Sigmoid colon (tissue), 7 donors: ENCODE data around the gene DCAKD. TPM values are rescaled to one million over a fixed set of nuclear protein-coding genes. Genes with fewer than 3 reads are reported as not detected.

ENCODE experiments used
- DNase-seq: peaks from one replicate; pipeline ENCODE4 v3.0.0-alpha.2; 2019
- H3K27ac ChIP-seq, 4 donors: fragments of 200-600 bp; sonication (generic); one replicate each; pipeline ENCODE4 v1.5.1; 2016 to 2019; ENCODE audit warnings: mild to moderate bottlenecking in 1 of 4
- H3K27me3 ChIP-seq, 3 donors: fragments of 200-600 bp; sonication (generic); one replicate each; pipeline ENCODE4 v1.5.1; 2019; ENCODE audit warnings: mild to moderate bottlenecking in 1 of 3
- H3K36me3 ChIP-seq, 4 donors: fragments of 200-600 bp; sonication (generic); one replicate each; pipeline ENCODE4 v1.5.1; 2016 to 2019
- H3K4me1 ChIP-seq, 4 donors: fragments of 200-600 bp; sonication (generic); one replicate each; pipeline ENCODE4 v1.5.1; 2017 to 2019
- H3K4me3 ChIP-seq, 4 donors: fragments of 200-600 bp; sonication (generic); one replicate each; pipeline ENCODE4 v1.5.1; 2017 to 2019; ENCODE audit warnings: mild to moderate bottlenecking in 2 of 4, moderate library complexity in 1 of 4
- H3K9me3 ChIP-seq, 4 donors: fragments of 200-600 bp in 3 of 4; sonication (generic) in 3 of 4; one replicate each; pipeline versions ENCODE4 v1.5.1 to v1.6.1; 2013 to 2019
- CTCF ChIP-seq, 4 experiments: fragments of 450-650 bp in 3 of 4; fragments of 200-600 bp in 1 of 4; IDR thresholded peaks; one replicate each; pipeline ENCODE4 v1.5.1; 2016 to 2019; ENCODE audit warnings: antibody characterized with exemption in 4 of 4, mild to moderate bottlenecking in 3 of 4, moderate library complexity in 2 of 4
- EP300 ChIP-seq, 4 donors: sonication (generic); formaldehyde crosslinking; IDR thresholded peaks; one replicate each; pipeline ENCODE4 v1.6.1; 2017; ENCODE audit warnings: antibody characterized with exemption in 4 of 4
- POLR2A ChIP-seq, 2 donors: fragments of 450-650 bp; IDR thresholded peaks; one replicate each; pipeline ENCODE4 v1.6.1; 2016; ENCODE audit warnings: antibody characterized with exemption in 2 of 2, mild to moderate bottlenecking in 2 of 2, moderate library complexity in 2 of 2
- POLR2AphosphoS5 ChIP-seq, 4 donors: sonication (generic); formaldehyde crosslinking; IDR thresholded peaks; one replicate each; pipeline ENCODE4 v1.6.1; 2017; ENCODE audit warnings: antibody characterized with exemption in 4 of 4
- WGBS, 2 donors: extraction: QIAGEN DNeasy Blood & Tissue Kit; methylation state at CpG; one replicate each; pipeline ENCODE4 v1.1.7; 2013; 5-methylcytosine and 5-hydroxymethylcytosine counted together
- intact Hi-C: fragments of 100-400 bp; cut with DNase I; formaldehyde crosslinking; loops from one replicate; pipeline ENCODE4 v1.15.1; 2023
- polyA plus RNA-seq, 3 donors: library from polyadenylated mRNA; stranded (reverse); fragments of 200-250 nt; gene quantifications; one replicate each; pipeline ENCODE4 v1.2.3, GENCODE V29; 2013
- total RNA-seq, 4 donors: library from RNA; depleted of rRNA; stranded (reverse); fragments of >200 nt; gene quantifications; one replicate each; pipeline ENCODE4 v1.1.0, GENCODE V29; 2016
- donor health status: healthy with polysubstance abuse.
- donor health status: Bipolar disorder and iron deficiency.
- donor health status: healthy.

The DCAKD gene
- total and polyA plus RNA-seq, 7 donors = 5.1 to 46.0 (median 25.2) TPM

GRCh38 chr17:45022655-45023339 is 28.6 kb downstream of the DCAKD start:
- Histone ChIP-seq H3K36me3 (peaks cover 0 to 22% (median 3%) of the 10 kb centered on the region in 4 donors), H3K27me3 (no peaks in the 10 kb centered on the region), H3K4me1 (peaks cover 5 to 47% (median 41%) of the 10 kb centered on the region in 4 donors), H3K9me3 (no peaks in the 10 kb centered on the region), H3K4me3 (no peak overlapping the region), H3K27ac (peak overlapping the region; percentile 82 to 89 (median 83))
- WGBS, 2 donors = 86 to 89% methylated on average over 13 of the region's 13 CpGs
- DNase-seq = no peak
- TF ChIP-seq POLR2A (IDR thresholded peaks at IDR 0.05) (no peak), EP300 (IDR thresholded peaks at IDR 0.05) (no peak), POLR2AphosphoS5 (IDR thresholded peaks at IDR 0.05) (no peak), CTCF (IDR thresholded peaks at IDR 0.05) (no peak)
- intact Hi-C loops = loop anchor here (1.0 to 2.0 kb wide), 4 partner anchors 22 to 102 kb away; no protein-coding TSS in a partner anchor

GRCh38 chr17:45022288-45022648 is 29.2 kb downstream of the DCAKD start:
- intact Hi-C loops = loop anchor here (1.0 to 2.0 kb wide), 4 partner anchors 23 to 102 kb away; no protein-coding TSS in a partner anchor
- H3K27ac ChIP-seq = peak overlapping the region; percentile 82 to 89 (median 83)
- peaks cover 5 to 47% (median 41%) of the 10 kb centered on the region in 4 donors for H3K4me1 ChIP-seq
- peaks cover 0 to 19% (median 2%) of the 10 kb centered on the region in 4 donors for H3K36me3 ChIP-seq
- TF ChIP-seq POLR2A (IDR thresholded peaks at IDR 0.05) = no peak
- no peak for TF ChIP-seq EP300 (IDR thresholded peaks at IDR 0.05)
- TF ChIP-seq POLR2AphosphoS5 (IDR thresholded peaks at IDR 0.05) = no peak
- peak in 1 of 4 experiments; percentile 38 for TF ChIP-seq CTCF (IDR thresholded peaks at IDR 0.05)
- no peaks in the 10 kb centered on the region for H3K9me3 ChIP-seq
- H3K27me3 ChIP-seq = no peaks in the 10 kb centered on the region
- 48 to 67% methylated on average over 8 of the region's 8 CpGs for WGBS, 2 donors
- no peak for DNase-seq
- peak overlapping the region in 3 of 4 donors; percentile 35 to 49 (median 42) for H3K4me3 ChIP-seq

GRCh38 chr17:45021607-45022287 is 29.7 kb downstream of the DCAKD start:
- intact Hi-C loops = loop anchor here (1.0 to 2.0 kb wide), 5 partner anchors 23 to 109 kb away; no protein-coding TSS in a partner anchor
- Histone ChIP-seq H3K4me1 (peaks cover 5 to 47% (median 41%) of the 10 kb centered on the region in 4 donors), H3K27ac (peak overlapping the region; percentile 82 to 89 (median 83)), H3K4me3 (peak overlapping the region; percentile 18 to 49 (median 38)), H3K36me3 (peaks cover 0 to 14% (median 1%) of the 10 kb centered on the region in 4 donors), H3K27me3 (no peaks in the 10 kb centered on the region), H3K9me3 (no peaks in the 10 kb centered on the region)
- WGBS, 2 donors = 1 to 3% methylated on average over 57 of the region's 57 CpGs
- TF ChIP-seq POLR2AphosphoS5 (IDR thresholded peaks at IDR 0.05) (peak; percentile 40 to 69 (median 65)), EP300 (IDR thresholded peaks at IDR 0.05) (no peak), CTCF (IDR thresholded peaks at IDR 0.05) (peak; percentile 34 to 95 (median 58)), POLR2A (IDR thresholded peaks at IDR 0.05) (no peak)
- DNase-seq = peak; percentile 89

- Histone ChIP-seq H3K36me3 (peaks cover 0 to 9% (median 1%) of the 10 kb centered on the region in 4 donors), H3K4me3 (no peak overlapping the region), H3K9me3 (no peaks in the 10 kb centered on the region), H3K4me1 (peaks cover 5 to 47% (median 41%) of the 10 kb centered on the region in 4 donors), H3K27ac (peak overlapping the region; percentile 82 to 89 (median 83)), H3K27me3 (no peaks in the 10 kb centered on the region)
- DNase-seq = peak; percentile 76
- WGBS, 2 donors = 32 to 37% methylated on average over 17 of the region's 17 CpGs
- intact Hi-C loops = loop anchor here (1.0 to 2.0 kb wide), 2 partner anchors 110 to 245 kb away; no protein-coding TSS in a partner anchor
- TF ChIP-seq POLR2A (IDR thresholded peaks at IDR 0.05) (no peak), POLR2AphosphoS5 (IDR thresholded peaks at IDR 0.05) (no peak), EP300 (IDR thresholded peaks at IDR 0.05) (no peak), CTCF (IDR thresholded peaks at IDR 0.05) (no peak)
These were observed 30.9 kb downstream of the DCAKD start for GRCh38 chr17:45020354-45021138.
